GM10248 (cell line): Measurements from ENCODE around the gene FBXW8.

Experiments
- CTCF ChIA-PET: fragments of 300-600 bp; sonication (Branson Sonifier 250); formaldehyde crosslinking; extraction: SDS; loops from one replicate; lab custom pipeline; 2021; ENCODE audit warnings: antibody characterized with exemption; lab: Yijun Ruan, JAX
- POLR2A ChIA-PET: fragments of 350-650 bp; sonication (Branson Sonifier 250); formaldehyde crosslinking; extraction: SDS; loops from one replicate; lab custom pipeline; 2020; ENCODE audit warnings: antibody characterized with exemption; lab: Yijun Ruan, JAX
- DNase-seq: peaks from one replicate; pipeline ENCODE4 v3.0.0; 2012; ENCODE audit errors: extremely low spot score
- TF ChIP-seq, protein P1 (sequence below): IDR thresholded peaks from 2 replicates; pipeline ENCODE4 v1.5.1; 2012; ENCODE audit warnings: mild to moderate bottlenecking, low read depth; ENCODE audit errors: extremely low read depth, missing control alignments, control extremely low read depth

FBXW8 gene

DNA sequence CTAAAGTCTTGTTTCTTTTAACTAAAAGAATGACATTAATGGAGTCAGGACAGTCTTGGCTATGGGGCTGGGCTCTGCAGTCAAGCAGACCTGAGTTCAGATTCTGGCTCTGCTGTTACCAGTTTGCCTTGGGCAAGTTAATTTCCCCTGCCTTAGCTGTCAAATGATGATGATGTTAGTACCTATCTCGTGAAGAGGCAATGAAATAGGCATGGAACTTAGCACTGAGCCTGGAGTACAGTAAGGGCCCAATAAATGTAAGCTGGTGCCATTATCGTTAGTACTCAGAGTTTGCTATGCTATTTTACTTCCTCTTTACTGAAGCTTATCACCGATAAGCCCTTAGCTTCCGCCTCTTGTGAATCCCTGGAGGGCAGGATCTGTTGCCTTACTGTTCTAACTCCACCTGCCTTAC, 8.5 kb downstream of the FBXW8 start:
- TF ChIP-seq, protein P1, sequence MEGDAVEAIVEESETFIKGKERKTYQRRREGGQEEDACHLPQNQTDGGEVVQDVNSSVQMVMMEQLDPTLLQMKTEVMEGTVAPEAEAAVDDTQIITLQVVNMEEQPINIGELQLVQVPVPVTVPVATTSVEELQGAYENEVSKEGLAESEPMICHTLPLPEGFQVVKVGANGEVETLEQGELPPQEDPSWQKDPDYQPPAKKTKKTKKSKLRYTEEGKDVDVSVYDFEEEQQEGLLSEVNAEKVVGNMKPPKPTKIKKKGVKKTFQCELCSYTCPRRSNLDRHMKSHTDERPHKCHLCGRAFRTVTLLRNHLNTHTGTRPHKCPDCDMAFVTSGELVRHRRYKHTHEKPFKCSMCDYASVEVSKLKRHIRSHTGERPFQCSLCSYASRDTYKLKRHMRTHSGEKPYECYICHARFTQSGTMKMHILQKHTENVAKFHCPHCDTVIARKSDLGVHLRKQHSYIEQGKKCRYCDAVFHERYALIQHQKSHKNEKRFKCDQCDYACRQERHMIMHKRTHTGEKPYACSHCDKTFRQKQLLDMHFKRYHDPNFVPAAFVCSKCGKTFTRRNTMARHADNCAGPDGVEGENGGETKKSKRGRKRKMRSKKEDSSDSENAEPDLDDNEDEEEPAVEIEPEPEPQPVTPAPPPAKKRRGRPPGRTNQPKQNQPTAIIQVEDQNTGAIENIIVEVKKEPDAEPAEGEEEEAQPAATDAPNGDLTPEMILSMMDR, result no peak
- no peak for DNase-seq
- ChIA-PET POLR2A (no interaction called here), CTCF (interaction anchor here (1.1 kb wide), 1 partner anchor 16 kb away, joined by 3 read pairs; no protein-coding TSS in a partner anchor)

DNA sequence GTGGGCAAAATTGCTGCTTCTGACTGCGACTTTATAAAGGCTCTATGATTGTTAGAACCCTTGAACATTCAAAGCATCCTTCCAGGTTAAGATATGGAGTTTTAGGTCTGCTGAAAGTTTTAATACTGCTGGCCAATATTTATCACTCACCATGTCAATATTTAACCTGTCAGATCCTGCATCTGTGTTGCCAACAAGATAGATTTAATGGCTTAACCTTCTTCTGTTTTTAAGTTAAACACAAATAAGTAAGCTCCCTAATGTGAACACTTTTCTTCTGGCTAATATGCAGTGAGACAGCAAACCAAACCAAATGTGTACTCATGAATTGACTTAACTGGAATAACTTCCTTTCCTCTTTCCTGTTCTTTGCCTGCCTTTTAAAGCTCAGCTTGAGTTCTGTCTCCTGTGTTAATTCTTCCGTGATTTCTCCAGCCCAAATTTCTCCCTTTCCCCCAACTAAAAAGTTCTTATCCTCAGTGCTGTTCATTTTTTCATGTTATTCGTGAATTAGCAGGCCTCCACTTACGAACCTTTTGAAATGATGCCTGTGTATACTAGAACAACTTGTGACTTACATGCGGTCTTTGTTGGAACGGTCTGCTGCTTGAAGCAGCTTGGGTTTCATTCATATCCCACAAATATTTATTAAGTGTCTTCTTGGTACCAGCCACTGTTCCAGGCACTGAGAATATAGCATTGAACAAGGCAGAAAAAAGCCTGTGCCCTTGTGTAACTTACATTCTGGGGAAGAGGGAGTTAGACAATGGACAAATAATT, 9.1 kb downstream of the FBXW8 start:
- DNase-seq, result no peak
- ChIA-PET POLR2A (no interaction called here), CTCF (no interaction called here)
- TF ChIP-seq, protein P1, result no peak

DNA sequence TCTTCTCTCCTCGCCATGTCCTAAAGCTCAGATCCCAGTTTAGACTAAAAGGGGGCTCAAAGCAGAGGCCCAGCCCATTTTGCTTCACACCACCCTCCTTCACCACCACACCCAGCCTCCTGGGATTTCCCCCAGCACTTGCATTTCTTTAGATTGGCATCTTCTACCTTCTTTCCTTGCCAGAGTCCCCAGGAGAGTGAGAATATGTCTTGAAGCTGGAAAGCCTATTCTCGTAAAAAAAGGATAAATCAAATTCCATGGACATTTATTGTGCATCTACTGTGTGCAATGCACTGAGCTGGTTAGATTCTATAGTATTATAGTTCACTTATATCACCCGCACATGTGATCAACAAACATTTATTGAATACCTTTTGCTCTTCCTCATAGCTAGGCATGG, 10.2 kb downstream of the FBXW8 start:
- TF ChIP-seq, protein P1, result no peak
- ChIA-PET POLR2A (no interaction called here), CTCF (interaction anchor here (0.9 kb wide), 1 partner anchor 15 kb away, joined by 3 read pairs; no protein-coding TSS in a partner anchor)
- DNase-seq, result no peak

DNA sequence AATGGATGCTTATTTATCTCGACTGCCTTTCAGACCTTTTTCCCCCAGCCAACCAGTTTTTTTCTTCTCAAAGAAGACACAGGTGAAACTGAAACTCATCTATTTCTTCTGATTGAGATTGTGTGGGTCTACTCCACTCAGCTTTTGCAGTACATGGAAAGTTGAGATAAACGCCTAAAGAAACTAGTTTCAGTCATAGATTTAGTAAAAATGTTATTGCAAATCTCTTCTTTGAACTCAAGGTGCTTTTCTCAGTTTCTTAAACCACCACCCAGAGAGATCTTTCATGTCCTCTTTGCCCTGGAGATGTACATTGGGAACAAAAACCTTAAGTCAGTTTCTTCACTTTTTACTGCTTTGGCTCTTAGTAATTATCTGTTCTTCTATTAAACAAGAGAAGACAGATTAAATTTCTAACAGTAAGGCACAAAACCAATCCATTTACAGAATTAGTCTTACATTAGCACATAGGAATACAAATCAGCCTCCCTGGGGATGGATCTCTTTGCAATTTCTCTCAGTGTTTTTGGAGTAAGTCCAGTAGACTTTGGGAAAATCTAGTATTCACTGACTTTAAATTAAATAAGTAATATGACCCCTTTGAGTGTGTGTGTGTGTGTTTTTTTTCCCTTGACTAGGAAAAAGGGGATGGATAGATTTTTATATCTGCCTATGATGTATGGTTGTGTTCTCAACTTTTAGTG, 11.6 kb downstream of the FBXW8 start:
- POLR2A ChIA-PET, result no interaction called here
- CTCF ChIA-PET, result no interaction called here
- TF ChIP-seq, protein P1, result no peak
- DNase-seq, result peak; percentile 39

DNA sequence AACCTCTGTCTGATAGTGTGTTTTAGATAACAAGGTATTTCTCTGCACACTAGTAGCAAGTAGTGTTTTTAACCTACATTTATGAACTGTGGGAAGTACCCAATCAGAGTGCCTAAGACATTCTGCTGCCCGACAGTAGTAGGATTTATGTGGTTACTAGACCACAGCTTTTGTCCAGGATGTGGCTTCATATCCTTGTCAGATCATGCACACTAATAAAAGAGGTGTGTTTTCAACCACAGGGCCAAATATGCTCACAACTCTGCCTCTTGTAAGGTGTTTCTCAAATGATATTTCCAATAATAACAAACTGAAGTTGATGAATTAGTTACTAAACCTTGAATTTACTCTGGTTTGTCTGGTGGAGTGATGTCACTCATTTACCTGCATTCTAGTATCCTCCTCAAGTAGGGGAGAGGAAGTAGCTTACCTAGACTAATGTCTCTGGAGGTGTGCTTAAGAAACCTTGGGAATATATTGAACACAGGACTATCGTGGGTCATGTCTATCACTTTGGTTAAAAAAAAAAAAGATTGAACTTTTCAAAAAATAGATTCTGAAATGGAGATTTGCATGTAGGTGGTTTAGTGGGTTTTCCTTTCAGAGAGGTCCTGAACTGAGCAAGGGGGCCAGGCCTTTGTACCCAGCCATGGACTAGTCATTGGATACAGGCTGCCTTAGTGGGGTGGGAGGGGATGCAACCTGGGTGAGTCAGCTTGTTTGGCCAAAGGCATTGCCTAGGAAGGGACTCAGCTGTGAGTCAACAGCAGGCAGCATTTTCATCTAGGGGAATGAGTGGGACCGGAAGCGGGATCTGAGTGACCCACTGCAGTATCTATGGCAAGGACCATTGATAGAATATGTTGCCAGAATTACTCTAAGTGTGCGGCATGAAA, 14.1 kb downstream of the FBXW8 start:
- no peak for DNase-seq
- ChIA-PET CTCF (no interaction called here), POLR2A (no interaction called here)
- TF ChIP-seq, protein P1, result no peak
